Panc1 (cell line): ENCODE data around the gene ALG12. TPM values are rescaled to one million over a fixed set of nuclear protein-coding genes. Genes with fewer than 3 reads are reported as not detected.
A peak's percentile ranks its signal among the peaks of the same experiment; 100 is the strongest.

ENCODE experiments used
- ATAC-seq: fragments of 200-7000 bp; cut with Tn5 transposase; 2 replicates; pipeline ENCODE4 v1.9.1; 2020; ENCODE audit warnings: mild to moderate bottlenecking, moderate library complexity
- BruUV-seq: library from RNA; stranded (reverse); fragments of 400-500 nt; replicated peaks from 2 replicates; lab custom pipeline; 2021; lab: Mats Ljungman, UMichigan
- CTCF ChIA-PET: fragments of 300-600 bp; sonication (Branson Sonifier 250); formaldehyde crosslinking; loops from one replicate; lab custom pipeline; 2022; ENCODE audit warnings: antibody characterized with exemption; lab: Charles Lee
- POLR2A ChIA-PET: fragments of 300-600 bp; sonication (Branson Sonifier 250); formaldehyde crosslinking; loops from one replicate; lab custom pipeline; 2022; ENCODE audit warnings: antibody characterized with exemption; lab: Charles Lee
- DNase-seq: peaks from one replicate; pipeline ENCODE4 v3.0.0-alpha.2; 2010; ENCODE audit warnings: low read depth, low spot score
- H3K27ac ChIP-seq: 2 replicates; pipeline ENCODE4 v1.5.1; 2011; ENCODE audit warnings: mild to moderate bottlenecking, low read length, inconsistent platforms
- H3K27me3 ChIP-seq: fragments of 200-500 bp; sonication (Bioruptor generic); 2 replicates; pipeline ENCODE4 v1.6.0; 2014; ENCODE audit warnings: low read length, inconsistent platforms; ENCODE audit not compliant: control insufficient read depth, insufficient read depth
- H3K36me3 ChIP-seq: fragments of 200-500 bp; sonication (Bioruptor generic); 2 replicates; pipeline ENCODE4 v1.5.1; 2014; ENCODE audit warnings: inconsistent platforms, mild to moderate bottlenecking, low read length, moderate library complexity; ENCODE audit not compliant: control insufficient read depth, insufficient read depth
- H3K4me1 ChIP-seq: 2 replicates; pipeline ENCODE4 v1.5.1; 2011; ENCODE audit warnings: inconsistent platforms, mild to moderate bottlenecking, low read length, moderate library complexity; ENCODE audit not compliant: control insufficient read depth, insufficient read depth
- H3K4me3 ChIP-seq, 2 experiments: 2 replicates each; pipeline ENCODE4 v1.5.1; 2011 to 2012; ENCODE audit warnings: low read depth in 2 of 2, low read length in 2 of 2, mild to moderate bottlenecking in 2 of 2, inconsistent platforms in 1 of 2, moderate library complexity in 1 of 2
- H3K9me3 ChIP-seq: fragments of 200-500 bp; sonication (Bioruptor generic); 2 replicates; pipeline ENCODE4 v1.5.1; 2014; ENCODE audit warnings: low read depth, mild to moderate bottlenecking, inconsistent platforms, low read length, moderate library complexity; ENCODE audit not compliant: control insufficient read depth, insufficient read depth
- CTCF ChIP-seq: fragments of 450-650 bp; IDR thresholded peaks from 2 replicates; pipeline ENCODE4 v1.5.1; 2017; ENCODE audit warnings: mild to moderate bottlenecking
- POLR2AphosphoS5 ChIP-seq: IDR thresholded peaks from 2 replicates; pipeline ENCODE4 v1.6.1; 2012; ENCODE audit warnings: mild to moderate bottlenecking, low read depth, low read length, moderate library complexity
- REST ChIP-seq, 2 experiments: IDR thresholded peaks; 2 replicates each; pipeline ENCODE4 v1.6.1; 2011 to 2012; ENCODE audit warnings: low read depth in 2 of 2, control low read depth in 1 of 2, low read length in 1 of 2, mild to moderate bottlenecking in 1 of 2, moderate library complexity in 1 of 2; ENCODE audit not compliant: insufficient read depth in 1 of 2
- SIN3A ChIP-seq: IDR thresholded peaks from 2 replicates; pipeline ENCODE4 v1.6.1; 2012; ENCODE audit warnings: low read depth, mild to moderate bottlenecking, low read length, moderate library complexity, borderline replicate concordance; ENCODE audit not compliant: insufficient read depth
- TCF7L2 ChIP-seq: IDR thresholded peaks from 2 replicates; pipeline ENCODE4 v1.6.1; 2011; ENCODE audit warnings: mild to moderate bottlenecking, low read depth, low read length, inconsistent platforms
- in situ Hi-C: cut with HindIII; loops from 2 replicates; pipeline ENCODE4 v1.10.0; 2016; ENCODE audit warnings: low sequenced_read_pairs, low pct_unique_long_range_greater_than_20kb
- intact Hi-C: fragments of 100-400 bp; cut with micrococcal nuclease; formaldehyde crosslinking; loops from one replicate; pipeline ENCODE4 v1.10.0; 2022; ENCODE audit not compliant: unreplicated experiment
- total RNA-seq: library from RNA; stranded (reverse); gene quantifications from one replicate; pipeline ENCODE4 v1.2.1, GENCODE V29; 2021; ENCODE audit not compliant: unreplicated experiment

The ALG12 gene
- total RNA-seq, 1 experiment from 2014 or later, result 23.4 TPM

DNA sequence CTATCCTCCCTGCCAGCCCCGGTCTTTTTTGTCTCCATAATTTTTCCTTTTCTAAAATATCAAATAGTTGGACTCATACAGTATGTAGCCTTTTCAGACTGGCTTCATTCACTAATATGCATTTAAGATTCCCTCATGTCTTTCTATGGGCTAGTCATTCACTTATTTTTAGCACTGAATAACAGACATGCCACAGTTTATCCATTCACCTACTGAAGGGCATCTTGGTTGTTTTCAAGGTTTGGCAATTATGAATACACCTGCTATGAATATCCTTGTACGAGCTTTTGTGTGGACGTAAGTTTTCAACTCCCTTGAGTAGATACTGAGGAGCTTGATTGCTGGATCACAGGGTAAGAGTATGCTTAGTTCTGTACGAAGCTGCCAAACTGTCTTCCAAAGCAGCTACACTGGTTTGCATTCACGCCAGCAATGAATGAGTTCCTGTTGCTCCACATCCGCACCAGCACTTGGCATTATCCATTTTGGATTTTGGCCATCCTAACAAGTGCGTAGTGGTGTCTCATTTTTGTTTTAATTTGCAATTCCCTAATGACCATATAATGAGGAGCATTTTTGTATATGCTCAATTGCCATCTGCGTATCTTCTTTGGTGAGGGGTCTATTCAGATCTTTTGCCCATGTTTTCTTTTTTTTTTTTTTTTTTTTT is 21.1 kb downstream of the ALG12 start:
- in situ Hi-C loops (no loop called here), intact Hi-C loops (no loop called here)
- Histone ChIP-seq H3K4me3 (no peak overlapping the region), H3K36me3 (no peaks in the 10 kb centered on the region), H3K9me3 (no peaks in the 10 kb centered on the region), H3K27me3 (no peaks in the 10 kb centered on the region), H3K4me1 (no peaks in the 10 kb centered on the region), H3K27ac (no peak overlapping the region)
- DNase-seq (no peak), ATAC-seq (no peak)
- no peak for TF ChIP-seq SIN3A
- no peak for TF ChIP-seq POLR2AphosphoS5
- TF ChIP-seq CTCF, result no peak
- no peak for TF ChIP-seq TCF7L2
- TF ChIP-seq REST (IDR thresholded peaks at IDR 0.05; ENCODE audit: insufficient read depth in 1 of 2, low read depth in 2 of 2, low read length in 1 of 2), result no peak
- POLR2A ChIA-PET, result no interaction called here
- CTCF ChIA-PET, result no interaction called here
- BruUV-seq, result TSS peak; percentile 75

DNA sequence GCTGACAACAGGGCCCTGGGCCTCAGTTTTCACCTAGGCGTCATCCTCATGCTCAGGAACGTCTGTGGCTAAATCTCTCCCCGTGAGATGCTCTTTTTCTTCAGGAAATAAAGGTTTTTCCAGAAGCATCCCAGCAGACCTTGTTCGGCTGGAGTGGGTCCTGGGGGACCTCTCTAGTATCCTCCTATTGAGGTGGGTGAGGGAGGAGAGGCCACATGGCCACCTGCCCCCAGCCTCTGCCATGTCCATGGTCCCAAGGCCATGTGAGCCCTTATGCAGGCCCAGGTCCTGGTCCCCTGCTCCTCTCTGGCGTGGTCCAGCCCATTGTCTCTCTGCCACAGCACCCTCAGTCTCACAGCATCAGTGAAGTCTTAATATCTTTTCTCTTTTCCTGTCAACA is 22.0 kb downstream of the ALG12 start:
- Histone ChIP-seq H3K27me3 (no peaks in the 10 kb centered on the region), H3K36me3 (no peaks in the 10 kb centered on the region), H3K27ac (no peak overlapping the region), H3K4me1 (no peaks in the 10 kb centered on the region), H3K9me3 (no peaks in the 10 kb centered on the region), H3K4me3 (no peak overlapping the region)
- TF ChIP-seq TCF7L2 (no peak), REST (IDR thresholded peaks at IDR 0.05; ENCODE audit: insufficient read depth in 1 of 2, low read depth in 2 of 2, low read length in 1 of 2) (no peak), CTCF (no peak), POLR2AphosphoS5 (no peak), SIN3A (no peak)
- DNase-seq (no peak), ATAC-seq (0 out of 2 replicates have a peak, but pooled peaks have one; percentile 30)
- ChIA-PET POLR2A (no interaction called here), CTCF (no interaction called here)
- BruUV-seq, result no TSS peak
- in situ Hi-C loops, result no loop called here
- intact Hi-C loops, result no loop called here
